HepG2 (cell line): ENCODE measurements around the gene SSMEM1. TPM values are rescaled to one million over a fixed set of nuclear protein-coding genes. Genes with fewer than 3 reads are reported as not detected.

Experiments used
- ATAC-seq: fragments of 200-7000 bp; cut with Tn5 transposase; 3 replicates; pipeline ENCODE4 v1.9.1; 2020; ENCODE audit warnings: mild to moderate bottlenecking, moderate library complexity
- BruUV-seq: library from RNA; stranded (reverse); fragments of 400-500 nt; replicated peaks from 2 replicates; lab custom pipeline; 2021; lab: Mats Ljungman, UMichigan
- CTCF ChIA-PET: fragments of 300-600 bp; formaldehyde crosslinking; extraction: SDS; loops from one replicate; lab custom pipeline; 2021; ENCODE audit warnings: low total read pairs, inconsistent platforms, low intra/inter-chr PET ratio; lab: Yijun Ruan, JAX
- POLR2A ChIA-PET: fragments of 350-600 bp; sonication (Branson Sonifier 250); formaldehyde crosslinking; loops from one replicate; lab custom pipeline; 2020; ENCODE audit warnings: antibody characterized with exemption, inconsistent platforms; lab: Yijun Ruan, JAX
- DNase-seq: peaks from one replicate; pipeline ENCODE4 v3.0.0-alpha.2; 2015; ENCODE audit warnings: low spot score
- FAIRE-seq: peaks from 3 replicates; lab custom pipeline; 2011; peaks lifted over from hg19 to GRCh38; lab: Jason Lieb, UNC
- H2AFZ ChIP-seq: one replicate; pipeline ENCODE4 v1.6.1; 2011; ENCODE audit warnings: low read length, inconsistent platforms
- H3K27ac ChIP-seq: fragments of 300-600 bp; 3 replicates; pipeline ENCODE4 v1.8.0; 2011; ENCODE audit warnings: mixed run types, mild to moderate bottlenecking, mixed read lengths, low read length, inconsistent platforms; ENCODE audit not compliant: insufficient read depth; ENCODE audit errors: extremely low read length
- H3K27me3 ChIP-seq, 2 experiments: fragments of 200-600 bp in 1 of 2; 2 replicates in 1 of 2; 3 replicates in 1 of 2; pipeline versions ENCODE4 v1.6.0 to v1.8.0; 2011; ENCODE audit warnings: low read length in 2 of 2, mild to moderate bottlenecking in 2 of 2, moderate library complexity in 2 of 2, inconsistent platforms in 1 of 2; ENCODE audit not compliant: insufficient read depth in 2 of 2, control insufficient read depth in 1 of 2
- H3K36me3 ChIP-seq, 2 experiments: fragments of 200-600 bp in 1 of 2; replicated peaks in 1 of 2; 2 replicates in 1 of 2; 3 replicates in 1 of 2; pipeline versions ENCODE4 v1.5.1 to v1.8.0; 2011; ENCODE audit warnings: low read length in 2 of 2, inconsistent platforms in 1 of 2; ENCODE audit not compliant: insufficient read depth in 2 of 2, control insufficient read depth in 1 of 2
- H3K4me1 ChIP-seq: 2 replicates; pipeline ENCODE4 v1.5.1; 2012; ENCODE audit warnings: low read length, inconsistent platforms; ENCODE audit not compliant: insufficient read depth
- H3K4me2 ChIP-seq: 2 replicates; pipeline ENCODE4 v1.6.0; 2011; ENCODE audit warnings: low read depth, low read length, inconsistent platforms
- H3K4me3 ChIP-seq, 3 experiments: fragments of 200-600 bp in 1 of 3; sonication (generic), shearing (Covaris generic) in 1 of 3; replicated peaks in 1 of 3; 2 replicates each; pipeline ENCODE4 v1.5.1; 2011 to 2016; ENCODE audit warnings: low read length in 3 of 3, inconsistent platforms in 2 of 3, low read depth in 2 of 3, mild to moderate bottlenecking in 2 of 3, control low read depth in 1 of 3, mixed read lengths in 1 of 3; ENCODE audit not compliant: insufficient read depth in 1 of 3
- H3K79me2 ChIP-seq: one replicate; pipeline ENCODE4 v1.6.1; 2011; ENCODE audit warnings: low read length, inconsistent platforms; ENCODE audit not compliant: insufficient read depth
- H3K9ac ChIP-seq: 2 replicates; pipeline ENCODE4 v1.6.0; 2011; ENCODE audit warnings: mild to moderate bottlenecking, low read depth, low read length, inconsistent platforms; ENCODE audit not compliant: insufficient read depth
- H3K9me3 ChIP-seq: 2 replicates; pipeline ENCODE4 v1.5.1; 2012; ENCODE audit warnings: mild to moderate bottlenecking, low read length
- H4K20me1 ChIP-seq: 2 replicates; pipeline ENCODE4 v1.6.0; 2011; ENCODE audit warnings: inconsistent platforms, mild to moderate bottlenecking, low read length, moderate library complexity; ENCODE audit not compliant: insufficient read depth
- ARHGAP35 ChIP-seq: sonication (generic); formaldehyde crosslinking; IDR thresholded peaks from 2 replicates; pipeline ENCODE4 v1.9.0; 2022; ENCODE audit warnings: mild to moderate bottlenecking, inconsistent platforms, moderate library complexity, missing genetic modification reagents, borderline replicate concordance
- CSRNP2 ChIP-seq: sonication (generic); formaldehyde crosslinking; conservative IDR thresholded peaks from 2 replicates; pipeline ENCODE4 v1.8.0; 2022; ENCODE audit warnings: low read depth, missing genetic modification reagents
- CTCF ChIP-seq: sonication (generic); formaldehyde crosslinking; IDR thresholded peaks from 2 replicates; pipeline ENCODE4 v1.5.0; 2020; ENCODE audit warnings: mild to moderate bottlenecking, missing genetic modification reagents, moderate library complexity
- DRAP1 ChIP-seq: IDR thresholded peaks from 2 replicates; pipeline ENCODE4 v1.6.1; 2016; ENCODE audit warnings: missing genetic modification reagents, missing compliant biosample characterization
- ESRRA ChIP-seq: sonication (generic); formaldehyde crosslinking; IDR thresholded peaks from 2 replicates; pipeline ENCODE4 v1.5.1; 2020; ENCODE audit warnings: mild to moderate bottlenecking, low read depth, missing genetic modification reagents
- MIER3 ChIP-seq: IDR thresholded peaks from 2 replicates; pipeline ENCODE4 v1.6.1; 2016; ENCODE audit warnings: missing compliant biosample characterization, borderline replicate concordance
- NR2C2 ChIP-seq: sonication (generic); formaldehyde crosslinking; IDR thresholded peaks from 2 replicates; pipeline ENCODE4 v1.4.0; 2020; ENCODE audit warnings: missing genetic modification reagents, mild to moderate bottlenecking, moderate library complexity, borderline replicate concordance
- NR3C1 ChIP-seq: sonication (generic); formaldehyde crosslinking; IDR thresholded peaks from 2 replicates; pipeline ENCODE4 v1.4.0; 2020; ENCODE audit warnings: missing genetic modification reagents
- RBFOX2 ChIP-seq: fragments of 200-400 bp; formaldehyde crosslinking; IDR thresholded peaks from 2 replicates; pipeline ENCODE4 v1.6.1; 2017; ENCODE audit warnings: low read depth, mild to moderate bottlenecking, low read length
- XRCC5 ChIP-seq: fragments of 200-400 bp; formaldehyde crosslinking; optimal IDR thresholded peaks from 2 replicates; pipeline ENCODE3; 2017; ENCODE audit warnings: mild to moderate bottlenecking, low read length
- ZNF235 ChIP-seq: sonication (generic); formaldehyde crosslinking; IDR thresholded peaks from 2 replicates; pipeline ENCODE4 v1.8.1; 2023; ENCODE audit warnings: mild to moderate bottlenecking, missing genetic modification reagents, borderline replicate concordance
- ZNF24 ChIP-seq: fragments of 450-650 bp; IDR thresholded peaks from 2 replicates; pipeline ENCODE4 v1.6.1; 2017; ENCODE audit warnings: antibody characterized with exemption, mild to moderate bottlenecking
- ZNF280D ChIP-seq: sonication (generic); formaldehyde crosslinking; IDR thresholded peaks from 2 replicates; pipeline ENCODE4 v1.5.1; 2020; ENCODE audit warnings: mild to moderate bottlenecking, missing genetic modification reagents
- ZNF432 ChIP-seq: sonication (generic); formaldehyde crosslinking; IDR thresholded peaks from 2 replicates; pipeline ENCODE4 v1.5.0; 2020; ENCODE audit warnings: missing genetic modification reagents, mild to moderate bottlenecking, borderline replicate concordance
- ZNF678 ChIP-seq: sonication (generic); formaldehyde crosslinking; IDR thresholded peaks from 2 replicates; pipeline ENCODE4 v1.4.0; 2020; ENCODE audit warnings: mild to moderate bottlenecking, missing genetic modification reagents
- WGBS: methylation state at CpG from one replicate; pipeline ENCODE4 v1.1.6; 2017; ENCODE audit warnings: low lambda C conversion rate; 5-methylcytosine and 5-hydroxymethylcytosine counted together
- in situ Hi-C: cut with HindIII; loops from 2 replicates; pipeline ENCODE4 v1.10.0; 2017; ENCODE audit warnings: low pct_unique_long_range_greater_than_20kb; ENCODE audit not compliant: extremely low pct_ligation_motif_present
- intact Hi-C: fragments of 100-400 bp; cut with micrococcal nuclease; formaldehyde crosslinking; loops from one replicate; pipeline ENCODE4 v1.10.0; 2022; ENCODE audit not compliant: unreplicated experiment
- polyA plus RNA-seq, 8 experiments: library from polyadenylated mRNA; depleted of rRNA in 3 of 8; stranded (reverse) in 7 of 8; unstranded in 1 of 8; fragments of >200 nt; fragmentation: Illumina TruSeq in 4 of 8; extraction: Trizol in 4 of 8; gene quantifications; 2 replicates each; pipeline versions ENCODE4 v1.2.1 to v1.2.3, GENCODE V29; 2011 to 2016; ENCODE audit warnings: low read depth in 4 of 8, missing spikeins in 1 of 8, mixed read lengths in 1 of 8; ENCODE audit not compliant: insufficient read depth in 1 of 8
- total RNA-seq, 5 experiments: library from RNA; depleted of rRNA; stranded (reverse); fragments of >200 nt; fragmentation: Illumina TruSeq; extraction: Trizol; gene quantifications; 2 replicates each; pipeline ENCODE4 v1.2.3, GENCODE V29; 2016; ENCODE audit warnings: low read depth in 1 of 5

Gene SSMEM1
- total and polyA plus RNA-seq, 2 of the 13 experiments (the other 11 are each of a cell fraction or from before 2014, with no cell fraction given) = not detected

- no peaks in the 10 kb centered on the region for H3K9me3 ChIP-seq
- DNase-seq (peak; percentile 14), FAIRE-seq (peak; percentile 50), ATAC-seq (peak; percentile 96)
- no TSS peak for BruUV-seq
- H3K27ac ChIP-seq = no peak overlapping the region
- WGBS = 15% methylated on average over 5 of the region's 5 CpGs
- H3K36me3 ChIP-seq = no peaks in the 10 kb centered on the region
- no peaks in the 10 kb centered on the region for H3K4me1 ChIP-seq
- no peaks in the 10 kb centered on the region for H3K27me3 ChIP-seq
- CTCF ChIA-PET = interaction anchor here (1.4 to 3.0 kb wide), 5 partner anchors 170 to 516 kb away, joined by 3 to 21 read pairs (median 9); no protein-coding TSS in a partner anchor
- POLR2A ChIA-PET = interaction anchor here (1.8 kb wide), 1 partner anchor 37 kb away, joined by 5 read pairs; the partner anchor contains the start of gene TMEM209
- H3K9ac ChIP-seq = no peak overlapping the region
- H2AFZ ChIP-seq = no peak overlapping the region
- in situ Hi-C loops (no loop called here), intact Hi-C loops (loop anchor here (1.0 to 5.0 kb wide), 5 partner anchors 318 to 590 kb away; no protein-coding TSS in a partner anchor)
- no peak overlapping the region for H3K4me3 ChIP-seq
- no peak overlapping the region for H3K4me2 ChIP-seq
- H3K79me2 ChIP-seq = no peaks in the 10 kb centered on the region
- no peaks in the 10 kb centered on the region for H4K20me1 ChIP-seq
- TF ChIP-seq ARHGAP35 (no peak), ESRRA (no peak), NR2C2 (CRISPR knock-in tag) (no peak), RBFOX2 (no peak), CTCF (CRISPR knock-in tag) (peak; percentile 88), ZNF678 (CRISPR knock-in tag) (no peak), CSRNP2 (CRISPR knock-in tag) (no peak), MIER3 (CRISPR knock-in tag) (no peak), XRCC5 (peak; percentile 74), ZNF432 (CRISPR knock-in tag) (no peak), DRAP1 (CRISPR knock-in tag) (no peak), ZNF24 (no peak), NR3C1 (CRISPR knock-in tag) (no peak), ZNF280D (CRISPR knock-in tag) (no peak), ZNF235 (CRISPR knock-in tag) (no peak)
Measured at GRCh38 chr7:130242198-130243014, 34.7 kb downstream of the SSMEM1 start.
